Stimulated activated naive CD4-positive, alpha-beta T cell treated with Interleukin-2 at 50 U/mL for 16 hours (primary cell): ENCODE data around the gene FNDC3B.

ENCODE experiments used
- DNase-seq: peaks from one replicate; lab custom pipeline; 2025; lab: John Stamatoyannopoulos, UW

FNDC3B gene

GRCh38 chr3:172397716-172398405 is 358.5 kb downstream of the FNDC3B start:
- DNase-seq: no peak

DNA sequence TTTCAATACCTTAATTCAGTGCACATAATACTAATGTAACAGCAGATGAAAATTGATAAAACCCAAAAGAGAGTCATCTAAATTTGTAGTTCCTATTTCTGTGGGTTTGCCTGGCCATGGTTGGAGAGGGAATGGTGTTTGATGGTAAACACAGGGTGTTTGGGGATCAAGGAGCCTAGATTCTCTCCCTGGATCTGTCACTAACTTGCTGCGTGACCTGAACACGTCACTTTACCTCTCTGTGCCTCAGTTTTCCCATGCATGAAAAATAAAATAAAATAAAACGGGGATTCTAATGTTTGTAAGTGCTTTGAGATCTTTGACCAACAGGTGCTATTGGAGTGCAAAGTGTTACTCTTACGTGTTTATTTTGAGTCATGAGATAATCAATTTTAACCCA is 359.1 kb downstream of the FNDC3B start:
- DNase-seq: no peak

- DNase-seq: no peak
Measured at GRCh38 chr3:172402090-172402489, 362.7 kb downstream of the FNDC3B start.

DNA sequence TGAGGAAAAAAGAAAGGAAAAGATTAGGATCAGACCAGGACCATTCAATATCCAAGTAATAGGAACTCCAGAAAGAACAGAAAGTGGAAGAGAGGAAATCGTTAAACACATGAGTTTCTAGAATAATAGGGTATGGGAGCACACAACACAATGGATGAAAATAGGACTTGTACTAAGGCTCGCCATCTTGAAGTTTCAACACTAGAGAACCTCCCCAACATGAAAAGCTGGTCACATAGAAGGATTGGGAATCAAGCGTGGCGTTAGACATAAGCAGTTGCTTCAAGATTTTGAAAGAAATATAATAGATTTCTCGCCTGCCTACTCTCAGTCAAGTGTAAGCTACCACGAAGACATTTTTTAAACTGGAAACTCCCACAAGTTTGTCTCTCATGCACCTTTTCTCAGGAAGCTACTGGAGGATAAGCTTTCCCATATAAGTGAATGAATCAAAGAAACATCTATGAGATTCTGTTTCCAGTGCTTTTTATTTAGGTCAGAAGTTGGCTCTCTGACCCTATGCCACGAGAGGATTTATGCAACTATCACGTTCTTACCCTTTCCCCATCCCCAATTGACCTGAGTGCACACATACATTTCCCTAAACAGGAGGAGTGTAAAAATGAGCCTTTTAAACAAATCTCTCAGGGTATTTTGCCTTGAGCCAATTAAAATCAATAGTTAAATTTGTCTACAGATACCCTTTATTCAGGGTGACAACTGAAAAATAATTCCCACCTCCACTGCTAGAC is 363.7 kb downstream of the FNDC3B start:
- DNase-seq: no peak

GRCh38 chr3:172404237-172404962 is 365.0 kb downstream of the FNDC3B start:
- DNase-seq: no peak

- no peak for DNase-seq
Measured at GRCh38 chr3:172405914-172406313, 366.5 kb downstream of the FNDC3B start.

GRCh38 chr3:172407872-172408271 is 368.5 kb downstream of the FNDC3B start:
- DNase-seq: no peak

GRCh38 chr3:172410702-172411477 is 371.5 kb downstream of the FNDC3B start:
- DNase-seq: no peak

DNA sequence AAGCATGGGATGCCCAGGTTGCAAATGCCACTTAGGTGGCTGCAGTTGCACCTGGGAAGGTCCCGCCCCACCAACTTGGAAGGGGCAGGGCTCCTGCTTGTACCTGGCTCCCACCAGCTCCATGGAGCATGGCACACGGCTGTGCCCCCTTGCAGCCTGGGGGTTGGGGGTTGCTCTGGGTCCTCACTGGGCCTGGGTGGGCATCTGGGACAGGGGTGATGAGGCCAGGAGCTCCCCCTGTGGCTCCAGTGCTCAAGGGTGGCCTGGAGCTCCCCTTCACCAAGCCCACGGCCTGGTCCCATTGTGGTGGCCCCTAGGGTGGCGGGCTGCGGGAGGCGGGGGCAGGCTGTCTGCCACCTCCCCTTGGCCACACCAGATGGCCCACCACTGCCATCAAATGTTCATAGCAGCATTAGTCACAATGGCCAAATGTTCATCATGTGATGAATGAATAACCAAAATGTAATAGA is 372.1 kb downstream of the FNDC3B start:
- DNase-seq: no peak

DNA sequence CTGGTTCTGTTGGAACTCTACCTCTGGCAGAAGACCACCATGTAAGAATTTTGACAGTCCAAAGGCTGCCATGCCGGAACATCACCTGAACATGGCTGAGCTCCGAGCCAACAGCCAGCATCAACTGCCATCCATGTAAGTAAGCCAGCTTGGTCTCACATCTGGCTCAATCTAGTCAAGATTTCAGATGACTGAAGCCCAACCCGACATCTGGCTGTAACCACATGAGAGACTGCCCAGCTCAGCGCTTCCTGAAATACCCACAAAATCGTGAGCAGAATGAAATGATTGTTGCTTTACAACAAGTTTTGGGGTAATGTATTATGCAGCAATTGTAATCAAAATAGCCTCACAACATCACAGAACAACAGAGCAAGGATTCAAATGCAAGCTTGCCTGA is 375.9 kb downstream of the FNDC3B start:
- DNase-seq: no peak

- DNase-seq: no peak
Measured at GRCh38 chr3:172437713-172438112, 398.3 kb downstream of the FNDC3B start.

GRCh38 chr3:172438186-172438585 is 398.8 kb downstream of the FNDC3B start:
- no peak for DNase-seq

- DNase-seq: no peak
Measured at GRCh38 chr3:172441581-172441980, 402.2 kb downstream of the FNDC3B start.

- DNase-seq: no peak
Measured at GRCh38 chr3:172442606-172443005, 403.2 kb downstream of the FNDC3B start.

DNA sequence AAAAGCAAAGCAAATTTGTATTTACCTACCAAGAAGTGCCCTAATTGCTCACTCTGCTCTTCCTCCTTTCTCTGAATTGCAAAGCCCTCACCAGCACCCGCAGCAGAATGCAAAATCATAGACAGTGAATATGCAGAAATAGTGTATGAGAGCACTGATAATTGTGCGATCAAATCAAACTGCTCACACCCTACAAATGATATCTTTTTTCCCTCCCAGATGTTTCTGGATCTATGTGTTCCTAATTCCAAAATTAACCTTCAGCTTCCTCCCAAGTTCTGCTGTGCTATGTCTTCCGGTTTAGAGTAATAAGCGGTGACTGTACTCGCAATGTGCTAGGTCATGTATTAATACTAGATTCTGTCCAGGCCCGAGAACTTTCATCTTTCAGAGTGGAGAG is 405.4 kb downstream of the FNDC3B start:
- DNase-seq: no peak

GRCh38 chr3:172446198-172446597 is 406.8 kb downstream of the FNDC3B start:
- no peak for DNase-seq

- no peak for DNase-seq
Measured at GRCh38 chr3:172447611-172448579, 408.5 kb downstream of the FNDC3B start, which contains the start of gene GHSR. GHSR (minus strand) TSS chr3:172448456; CDS start chr3:172448413, 43 bp downstream.

DNA sequence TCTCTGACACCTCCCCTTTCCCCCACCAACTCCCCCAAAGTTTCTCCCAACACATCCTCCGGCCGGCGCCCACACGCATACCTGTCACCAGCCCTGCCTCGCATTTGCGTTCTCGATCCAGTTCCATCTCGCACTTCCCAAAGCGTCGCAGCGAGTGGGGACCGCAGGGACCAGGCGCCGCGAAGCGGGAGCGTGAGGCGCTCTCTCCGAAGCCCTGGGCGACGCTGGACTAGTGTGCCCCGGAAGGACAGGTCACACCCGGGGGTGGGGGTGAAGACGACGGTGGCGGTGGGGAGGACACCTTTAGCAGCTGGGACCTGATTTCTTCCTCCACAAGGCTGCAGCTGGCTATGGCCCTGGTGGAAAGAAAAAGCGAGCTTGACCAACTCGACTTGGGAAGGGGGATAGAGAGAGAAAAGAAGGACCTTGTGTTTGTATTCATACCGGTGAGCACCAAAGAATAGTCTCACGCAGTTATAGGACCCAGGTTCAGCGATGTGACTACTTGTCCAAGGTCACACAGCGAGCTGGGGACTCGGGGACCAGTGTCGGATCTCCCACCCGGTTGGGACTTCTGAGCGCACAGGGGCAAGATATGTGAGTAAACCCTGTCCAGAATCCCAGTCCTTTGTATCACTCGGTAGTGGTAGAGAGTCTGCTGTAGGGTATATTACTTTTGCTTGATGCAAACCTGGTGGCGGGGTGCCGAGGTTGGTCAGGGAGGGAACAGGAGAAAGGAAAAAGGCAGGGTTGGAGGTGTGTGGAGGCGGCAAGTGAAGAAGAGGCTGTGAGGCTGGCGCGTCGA is 409.5 kb downstream of the FNDC3B start:
- no peak for DNase-seq

DNA sequence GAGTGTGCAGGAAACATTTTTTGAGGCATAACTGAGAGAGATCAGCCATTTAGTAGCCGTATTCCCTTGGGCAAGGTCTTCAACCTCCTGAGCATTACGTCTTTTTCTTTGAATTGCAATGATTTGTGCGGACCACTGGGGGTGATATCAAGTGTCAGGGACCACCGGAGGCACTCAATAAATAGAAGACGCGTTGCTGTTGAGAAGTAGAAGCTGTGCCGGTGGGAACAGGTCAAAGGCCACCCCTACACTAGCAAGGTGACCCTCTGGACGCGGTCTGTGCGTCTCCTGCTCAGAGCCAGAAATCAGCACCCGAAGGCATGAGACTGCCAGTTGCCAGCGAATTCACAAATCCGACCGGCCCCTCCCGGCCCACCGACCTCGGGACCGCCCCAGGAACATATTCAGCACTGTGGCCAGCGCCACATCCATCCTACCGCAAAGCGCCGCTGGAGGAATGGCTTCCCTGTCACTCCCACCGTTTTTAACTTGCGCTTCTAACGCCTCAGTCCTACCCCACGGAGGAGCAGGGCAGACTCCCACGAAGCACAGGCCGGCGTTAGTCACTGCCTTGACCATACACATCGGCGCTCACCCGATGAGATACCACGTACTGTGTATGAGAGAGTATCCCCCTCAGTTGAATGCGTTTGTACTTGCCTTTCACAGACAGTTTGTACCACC is 410.2 kb downstream of the FNDC3B start:
- no peak for DNase-seq
